ENCODE measurements around the gene COL18A1. TPM values are rescaled to one million over a fixed set of nuclear protein-coding genes. Genes with fewer than 3 reads are reported as not detected.

Gene COL18A1
- total RNA-seq, 1 donor from 2014 or later = 52.6 TPM

- peak overlapping the region; percentile 74 for H3K27ac Mint-ChIP-seq
- Histone ChIP-seq H3K79me2 (ENCODE audit: low read depth) (peaks cover 100% of the 10 kb centered on the region), H4K20me1 (ENCODE audit: low read depth) (peaks cover 100% of the 10 kb centered on the region), H3K4me1 (peaks cover 56% of the 10 kb centered on the region), H2AFZ (replicated peaks) (no peak overlapping the region), H3K9me3 (ENCODE audit: low read depth) (no peaks in the 10 kb centered on the region), H3F3A (ENCODE audit: low read depth) (peaks cover 24% of the 10 kb centered on the region), H3K4me3 (no peak overlapping the region), H3K4me2 (no peak overlapping the region), H3K9ac (no peak overlapping the region), H3K27ac (no peak overlapping the region), H3K27me3 (no peaks in the 10 kb centered on the region), H3K36me3 (no peaks in the 10 kb centered on the region)
- no peaks in the 10 kb centered on the region for H3K36me3 Mint-ChIP-seq
- no peak for DNase-seq (ENCODE audit: low spot score)
- H3K4me3 Mint-ChIP-seq = peak overlapping the region; percentile 46
- H3K27me3 Mint-ChIP-seq (ENCODE audit: insufficient read depth, low read depth) = peaks cover 8% of the 10 kb centered on the region
- H3K4me1 Mint-ChIP-seq = peaks cover 74% of the 10 kb centered on the region
- H3K9me3 Mint-ChIP-seq = no peaks in the 10 kb centered on the region
- no peak for TF ChIP-seq CTCF (IDR thresholded peaks at IDR 0.05)
- no peak for TF ChIP-seq EZH2phosphoT487 (IDR thresholded peaks at IDR 0.05)
- no peak for TF ChIP-seq EZH2 (IDR thresholded peaks at IDR 0.05)
These were observed 6.8 kb downstream of the COL18A1 start for GRCh38 chr21:45411810-45412206.

- H3K4me2 ChIP-seq = no peak overlapping the region
- no peak for TF ChIP-seq CTCF (IDR thresholded peaks at IDR 0.05)
- H3K9me3 ChIP-seq (ENCODE audit: low read depth) = no peaks in the 10 kb centered on the region
- H2AFZ ChIP-seq (replicated peaks) = no peak overlapping the region
- peaks cover 49% of the 10 kb centered on the region for H3K4me1 ChIP-seq
- H3K4me3 ChIP-seq = no peak overlapping the region
- H4K20me1 ChIP-seq (ENCODE audit: low read depth) = peaks cover 100% of the 10 kb centered on the region
- H3K9me3 Mint-ChIP-seq = no peaks in the 10 kb centered on the region
- H3K9ac ChIP-seq = no peak overlapping the region
- peaks cover 100% of the 10 kb centered on the region for H3K79me2 ChIP-seq (ENCODE audit: low read depth)
- no peak overlapping the region for H3K4me3 Mint-ChIP-seq
- DNase-seq (ENCODE audit: low spot score) = no peak
- H3F3A ChIP-seq (ENCODE audit: low read depth) = peaks cover 18% of the 10 kb centered on the region
- H3K36me3 Mint-ChIP-seq = no peaks in the 10 kb centered on the region
- H3K27ac ChIP-seq = no peak overlapping the region
- peaks cover 6% of the 10 kb centered on the region for H3K27me3 Mint-ChIP-seq (ENCODE audit: insufficient read depth, low read depth)
- no peaks in the 10 kb centered on the region for H3K27me3 ChIP-seq
- H3K27ac Mint-ChIP-seq = peak overlapping the region; percentile 60
- no peaks in the 10 kb centered on the region for H3K36me3 ChIP-seq
- peaks cover 74% of the 10 kb centered on the region for H3K4me1 Mint-ChIP-seq
These were observed 7.5 kb downstream of the COL18A1 start for GRCh38 chr21:45412491-45412890.

GRCh38 chr21:45412909-45413611 lies 8.1 kb downstream of the COL18A1 start:
- no peak overlapping the region for H3K4me3 ChIP-seq
- Mint-ChIP-seq H3K36me3 (no peaks in the 10 kb centered on the region), H3K27me3 (ENCODE audit: insufficient read depth, low read depth) (peaks cover 4% of the 10 kb centered on the region), H3K4me1 (peaks cover 70% of the 10 kb centered on the region), H3K9me3 (no peaks in the 10 kb centered on the region), H3K27ac (peak overlapping the region; percentile 60), H3K4me3 (no peak overlapping the region)
- peak; percentile 47 for DNase-seq (ENCODE audit: low spot score)
- H3K36me3 ChIP-seq = no peaks in the 10 kb centered on the region
- H3K9me3 ChIP-seq (ENCODE audit: low read depth) = no peaks in the 10 kb centered on the region
- TF ChIP-seq EZH2phosphoT487 (IDR thresholded peaks at IDR 0.05) (no peak), EZH2 (IDR thresholded peaks at IDR 0.05) (no peak), CTCF (IDR thresholded peaks at IDR 0.05) (no peak)
- H3K9ac ChIP-seq = no peak overlapping the region
- peaks cover 44% of the 10 kb centered on the region for H3K4me1 ChIP-seq
- peaks cover 100% of the 10 kb centered on the region for H3K79me2 ChIP-seq (ENCODE audit: low read depth)
- no peaks in the 10 kb centered on the region for H3K27me3 ChIP-seq
- H3K4me2 ChIP-seq = peak overlapping the region; percentile 43
- peak overlapping the region; percentile 21 for H3K27ac ChIP-seq
- H4K20me1 ChIP-seq (ENCODE audit: low read depth) = peaks cover 100% of the 10 kb centered on the region
- H2AFZ ChIP-seq (replicated peaks) = no peak overlapping the region
- H3F3A ChIP-seq (ENCODE audit: low read depth) = peaks cover 14% of the 10 kb centered on the region
